Right atrium auricular region (tissue), 2 donors: ENCODE data around the gene MRPS33. TPM values are rescaled to one million over a fixed set of nuclear protein-coding genes. Genes with fewer than 3 reads are reported as not detected.

Experiments
- DNase-seq: peaks from one replicate; pipeline ENCODE4 v3.0.0-alpha.2; 2019; ENCODE audit warnings: low spot score
- H3K27ac ChIP-seq, 2 donors: fragments of 200-600 bp; sonication (generic); 1 replicate in 1 of 2; 2 replicates in 1 of 2; pipeline ENCODE4 v1.5.1; 2016 to 2019
- H3K27me3 ChIP-seq, 2 donors: fragments of 200-600 bp; sonication (generic); one replicate each; pipeline versions ENCODE4 v1.5.1 to v1.6.0; 2017 to 2019
- H3K36me3 ChIP-seq: fragments of 200-600 bp; sonication (generic); one replicate; pipeline ENCODE4 v1.5.1; 2016
- H3K4me1 ChIP-seq, 2 donors: fragments of 200-600 bp; sonication (generic); one replicate each; pipeline versions ENCODE4 v1.5.1 to v1.6.0; 2017 to 2019
- H3K4me3 ChIP-seq, 2 donors: fragments of 200-600 bp; sonication (generic); 1 replicate in 1 of 2; 2 replicates in 1 of 2; pipeline ENCODE4 v1.5.1; 2017 to 2019; ENCODE audit warnings: mild to moderate bottlenecking in 1 of 2, moderate library complexity in 1 of 2
- H3K9me3 ChIP-seq, 2 donors: fragments of 200-600 bp; sonication (generic); one replicate each; pipeline ENCODE4 v1.5.1; 2019
- total RNA-seq, 2 donors: library from RNA; depleted of rRNA; stranded (reverse); fragments of >200 nt; gene quantifications; one replicate each; pipeline ENCODE4 v1.1.0, GENCODE V29; 2016
- TF ChIP-seq, protein P1 (sequence below), 2 donors: fragments of 200-600 bp; sonication (generic); IDR thresholded peaks; one replicate each; pipeline ENCODE4 v1.5.1; 2019; ENCODE audit warnings: antibody characterized with exemption in 2 of 2

Gene MRPS33
- total RNA-seq, 2 donors from 2014 or later, result 36.1 to 47.4 TPM

DNA sequence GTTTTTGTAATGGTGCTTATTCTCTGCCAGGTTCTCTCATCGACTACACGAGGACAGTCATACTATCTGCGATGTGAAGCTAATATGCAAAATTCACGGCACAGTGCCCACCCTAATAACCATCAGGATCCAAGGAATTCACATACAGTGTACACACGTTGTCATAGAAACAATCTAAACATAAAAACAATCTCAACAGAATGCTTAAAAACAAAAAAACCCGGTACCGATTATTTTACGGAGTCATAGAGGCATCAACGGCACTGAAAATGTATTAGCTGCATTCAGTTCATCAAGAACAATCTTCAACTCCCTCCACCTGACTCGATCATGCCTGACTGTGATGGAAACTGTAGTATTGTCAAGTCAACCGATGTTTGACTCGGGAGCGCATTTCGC, 628 bp downstream of the MRPS33 start:
- Histone ChIP-seq H3K27ac (peak overlapping the region; percentile 87), H3K4me1 (peaks cover 0 to 10% of the 10 kb centered on the region in 2 donors), H3K4me3 (peak overlapping the region; percentile 63 to 69), H3K9me3 (peaks cover 0 to 5% of the 10 kb centered on the region in 2 donors), H3K27me3 (no peaks in the 10 kb centered on the region), H3K36me3 (no peaks in the 10 kb centered on the region)
- TF ChIP-seq, protein P1, sequence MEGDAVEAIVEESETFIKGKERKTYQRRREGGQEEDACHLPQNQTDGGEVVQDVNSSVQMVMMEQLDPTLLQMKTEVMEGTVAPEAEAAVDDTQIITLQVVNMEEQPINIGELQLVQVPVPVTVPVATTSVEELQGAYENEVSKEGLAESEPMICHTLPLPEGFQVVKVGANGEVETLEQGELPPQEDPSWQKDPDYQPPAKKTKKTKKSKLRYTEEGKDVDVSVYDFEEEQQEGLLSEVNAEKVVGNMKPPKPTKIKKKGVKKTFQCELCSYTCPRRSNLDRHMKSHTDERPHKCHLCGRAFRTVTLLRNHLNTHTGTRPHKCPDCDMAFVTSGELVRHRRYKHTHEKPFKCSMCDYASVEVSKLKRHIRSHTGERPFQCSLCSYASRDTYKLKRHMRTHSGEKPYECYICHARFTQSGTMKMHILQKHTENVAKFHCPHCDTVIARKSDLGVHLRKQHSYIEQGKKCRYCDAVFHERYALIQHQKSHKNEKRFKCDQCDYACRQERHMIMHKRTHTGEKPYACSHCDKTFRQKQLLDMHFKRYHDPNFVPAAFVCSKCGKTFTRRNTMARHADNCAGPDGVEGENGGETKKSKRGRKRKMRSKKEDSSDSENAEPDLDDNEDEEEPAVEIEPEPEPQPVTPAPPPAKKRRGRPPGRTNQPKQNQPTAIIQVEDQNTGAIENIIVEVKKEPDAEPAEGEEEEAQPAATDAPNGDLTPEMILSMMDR (IDR thresholded peaks at IDR 0.05), result no peak
- DNase-seq, result no peak

DNA sequence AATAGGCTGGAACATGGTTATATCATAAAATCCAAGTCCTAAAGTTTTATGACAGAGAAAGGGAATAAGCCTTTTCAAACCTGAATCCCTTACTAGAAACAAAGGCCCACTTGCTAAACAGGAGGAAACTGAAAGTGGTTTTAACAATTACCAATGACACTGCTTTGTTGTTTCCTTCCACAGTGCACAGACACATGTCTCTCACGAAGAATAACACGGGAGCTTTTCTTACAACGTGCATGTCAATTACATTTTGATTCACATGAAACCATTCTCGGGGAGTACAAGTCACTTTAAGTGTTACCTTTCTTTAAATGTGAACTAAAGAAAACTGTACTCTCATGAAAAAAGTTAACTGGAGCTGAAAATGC, 1.4 kb downstream of the MRPS33 start:
- no peak overlapping the region for H3K27ac ChIP-seq
- TF ChIP-seq, protein P1 (IDR thresholded peaks at IDR 0.05), result no peak
- peaks cover 0 to 10% of the 10 kb centered on the region in 2 donors for H3K4me1 ChIP-seq
- H3K36me3 ChIP-seq, result no peaks in the 10 kb centered on the region
- no peak overlapping the region for H3K4me3 ChIP-seq
- DNase-seq, result no peak
- peaks cover 0 to 5% of the 10 kb centered on the region in 2 donors for H3K9me3 ChIP-seq
- no peaks in the 10 kb centered on the region for H3K27me3 ChIP-seq

DNA sequence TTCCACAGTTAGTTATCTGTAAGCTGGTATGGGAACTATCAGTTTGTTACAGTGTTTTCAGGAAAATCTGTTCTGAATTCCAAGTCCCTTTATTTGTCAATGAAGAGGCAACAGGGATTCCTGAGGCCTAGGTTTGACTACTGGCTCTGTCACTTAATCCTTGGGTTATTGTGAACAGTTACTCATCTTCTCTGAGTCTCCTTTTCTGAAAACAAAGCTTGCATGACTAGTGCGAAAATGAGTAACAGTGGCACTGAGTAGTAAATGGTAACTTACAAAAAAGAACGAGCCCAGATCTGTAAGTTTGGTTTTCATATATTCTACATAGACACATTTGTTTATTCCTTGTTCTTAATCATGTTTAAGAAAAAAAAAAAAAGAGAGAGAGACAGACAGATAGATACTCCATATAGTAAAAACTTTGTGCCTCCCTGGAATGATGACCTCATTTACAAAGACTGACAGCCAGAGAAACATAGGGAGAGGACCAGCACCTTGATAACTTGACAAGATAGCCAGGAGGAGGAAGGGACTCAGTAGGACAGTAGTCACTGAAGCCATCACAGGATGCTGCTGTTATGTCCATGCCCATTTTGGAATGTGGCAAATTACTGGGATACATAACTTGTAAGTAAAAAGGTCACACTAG, 1.9 kb downstream of the MRPS33 start:
- DNase-seq, result no peak
- Histone ChIP-seq H3K4me1 (peaks cover 0 to 10% of the 10 kb centered on the region in 2 donors), H3K36me3 (no peaks in the 10 kb centered on the region), H3K27ac (no peak overlapping the region), H3K27me3 (no peaks in the 10 kb centered on the region), H3K4me3 (no peak overlapping the region), H3K9me3 (peaks cover 0 to 5% of the 10 kb centered on the region in 2 donors)
- TF ChIP-seq, protein P1 (IDR thresholded peaks at IDR 0.05), result no peak

DNA sequence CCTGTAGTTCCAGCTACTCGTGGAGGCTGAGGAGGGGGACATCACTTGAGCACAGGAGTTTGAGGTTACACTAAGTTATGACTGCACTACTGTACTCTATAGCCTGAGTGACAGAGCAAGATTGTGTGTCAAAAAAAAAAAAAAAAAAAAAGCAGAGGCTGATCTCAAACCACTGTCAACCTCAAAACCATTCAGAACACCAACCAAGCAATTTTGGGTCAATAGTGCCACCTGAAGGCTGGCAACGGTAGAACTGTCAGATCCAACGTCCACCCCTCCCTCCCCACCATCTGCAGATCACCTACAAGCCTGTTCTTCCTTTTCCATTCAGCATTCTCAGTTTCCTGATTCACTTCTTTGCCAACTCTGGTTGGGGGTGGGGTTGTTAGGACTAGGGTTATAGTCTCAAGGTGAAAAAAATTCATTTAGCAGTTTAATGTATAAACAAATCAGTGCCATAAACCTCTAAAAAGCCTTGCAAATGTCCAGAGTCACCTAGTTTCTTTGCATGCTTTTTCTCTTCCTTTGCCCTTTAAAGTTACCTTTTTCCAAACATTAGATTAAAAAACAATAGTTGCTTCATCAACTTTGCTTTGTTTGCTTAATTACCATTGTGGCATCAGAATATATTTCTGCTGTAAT, 2.6 kb downstream of the MRPS33 start:
- Histone ChIP-seq H3K36me3 (no peaks in the 10 kb centered on the region), H3K4me1 (peaks cover 0 to 10% of the 10 kb centered on the region in 2 donors), H3K27me3 (no peaks in the 10 kb centered on the region), H3K27ac (no peak overlapping the region), H3K4me3 (no peak overlapping the region), H3K9me3 (peaks cover 0 to 5% of the 10 kb centered on the region in 2 donors)
- no peak for DNase-seq
- TF ChIP-seq, protein P1 (IDR thresholded peaks at IDR 0.05), result peak in 1 of 2 donors; percentile 51

DNA sequence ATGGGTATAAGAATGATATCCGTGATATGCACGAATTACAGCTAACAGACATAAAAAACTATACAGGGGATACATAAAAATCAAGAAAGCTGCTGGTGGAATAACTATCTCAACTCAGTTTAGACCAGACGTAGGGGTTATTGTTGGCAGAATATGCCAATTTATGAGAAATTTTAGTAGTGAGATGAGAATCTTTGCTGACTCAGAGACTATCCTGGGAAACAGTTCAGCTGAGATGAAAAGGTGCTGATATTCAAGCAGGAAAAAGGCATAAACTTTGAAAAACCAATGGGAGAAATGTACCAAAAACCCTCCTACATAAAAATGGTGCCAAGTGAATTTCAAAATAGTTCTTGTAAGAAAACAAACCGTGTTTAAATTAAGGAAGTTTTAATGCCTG, 3.3 kb downstream of the MRPS33 start:
- no peak for DNase-seq
- no peak overlapping the region for H3K27ac ChIP-seq
- TF ChIP-seq, protein P1 (IDR thresholded peaks at IDR 0.05), result no peak
- peaks cover 0 to under 1% of the 10 kb centered on the region in 2 donors for H3K9me3 ChIP-seq
- no peaks in the 10 kb centered on the region for H3K27me3 ChIP-seq
- peaks cover 1% of the 10 kb centered on the region for H3K36me3 ChIP-seq
- H3K4me3 ChIP-seq, result no peak overlapping the region
- peaks cover 0 to 10% of the 10 kb centered on the region in 2 donors for H3K4me1 ChIP-seq
